HepG2 (cell line): ENCODE results near the gene DPP7. TPM values are rescaled to one million over a fixed set of nuclear protein-coding genes. Genes with fewer than 3 reads are reported as not detected.
A peak's percentile ranks its signal among the peaks of the same experiment; 100 is the strongest.

Source experiments
- ATAC-seq: fragments of 200-7000 bp; cut with Tn5 transposase; 3 replicates; pipeline ENCODE4 v1.9.1; 2020; ENCODE audit warnings: mild to moderate bottlenecking, moderate library complexity
- BruUV-seq: library from RNA; stranded (reverse); fragments of 400-500 nt; replicated peaks from 2 replicates; lab custom pipeline; 2021; lab: Mats Ljungman, UMichigan
- CTCF ChIA-PET: fragments of 300-600 bp; formaldehyde crosslinking; extraction: SDS; loops from one replicate; lab custom pipeline; 2021; ENCODE audit warnings: low total read pairs, inconsistent platforms, low intra/inter-chr PET ratio; lab: Yijun Ruan, JAX
- POLR2A ChIA-PET: fragments of 350-600 bp; sonication (Branson Sonifier 250); formaldehyde crosslinking; loops from one replicate; lab custom pipeline; 2020; ENCODE audit warnings: antibody characterized with exemption, inconsistent platforms; lab: Yijun Ruan, JAX
- DNase-seq: peaks from one replicate; pipeline ENCODE4 v3.0.0-alpha.2; 2015; ENCODE audit warnings: low spot score
- FAIRE-seq: peaks from 3 replicates; lab custom pipeline; 2011; peaks lifted over from hg19 to GRCh38; lab: Jason Lieb, UNC
- H2AFZ ChIP-seq: one replicate; pipeline ENCODE4 v1.6.1; 2011; ENCODE audit warnings: low read length, inconsistent platforms
- H3K27ac ChIP-seq: fragments of 300-600 bp; 3 replicates; pipeline ENCODE4 v1.8.0; 2011; ENCODE audit warnings: mixed run types, mild to moderate bottlenecking, mixed read lengths, low read length, inconsistent platforms; ENCODE audit not compliant: insufficient read depth; ENCODE audit errors: extremely low read length
- H3K27me3 ChIP-seq, 2 experiments: fragments of 200-600 bp in 1 of 2; 2 replicates in 1 of 2; 3 replicates in 1 of 2; pipeline versions ENCODE4 v1.6.0 to v1.8.0; 2011; ENCODE audit warnings: low read length in 2 of 2, mild to moderate bottlenecking in 2 of 2, moderate library complexity in 2 of 2, inconsistent platforms in 1 of 2; ENCODE audit not compliant: insufficient read depth in 2 of 2, control insufficient read depth in 1 of 2
- H3K36me3 ChIP-seq, 2 experiments: fragments of 200-600 bp in 1 of 2; replicated peaks in 1 of 2; 2 replicates in 1 of 2; 3 replicates in 1 of 2; pipeline versions ENCODE4 v1.5.1 to v1.8.0; 2011; ENCODE audit warnings: low read length in 2 of 2, inconsistent platforms in 1 of 2; ENCODE audit not compliant: insufficient read depth in 2 of 2, control insufficient read depth in 1 of 2
- H3K4me1 ChIP-seq: 2 replicates; pipeline ENCODE4 v1.5.1; 2012; ENCODE audit warnings: low read length, inconsistent platforms; ENCODE audit not compliant: insufficient read depth
- H3K4me2 ChIP-seq: 2 replicates; pipeline ENCODE4 v1.6.0; 2011; ENCODE audit warnings: low read depth, low read length, inconsistent platforms
- H3K4me3 ChIP-seq, 3 experiments: fragments of 200-600 bp in 1 of 3; sonication (generic), shearing (Covaris generic) in 1 of 3; replicated peaks in 1 of 3; 2 replicates each; pipeline ENCODE4 v1.5.1; 2011 to 2016; ENCODE audit warnings: low read length in 3 of 3, inconsistent platforms in 2 of 3, low read depth in 2 of 3, mild to moderate bottlenecking in 2 of 3, control low read depth in 1 of 3, mixed read lengths in 1 of 3; ENCODE audit not compliant: insufficient read depth in 1 of 3
- H3K79me2 ChIP-seq: one replicate; pipeline ENCODE4 v1.6.1; 2011; ENCODE audit warnings: low read length, inconsistent platforms; ENCODE audit not compliant: insufficient read depth
- H3K9ac ChIP-seq: 2 replicates; pipeline ENCODE4 v1.6.0; 2011; ENCODE audit warnings: mild to moderate bottlenecking, low read depth, low read length, inconsistent platforms; ENCODE audit not compliant: insufficient read depth
- H3K9me3 ChIP-seq: 2 replicates; pipeline ENCODE4 v1.5.1; 2012; ENCODE audit warnings: mild to moderate bottlenecking, low read length
- H4K20me1 ChIP-seq: 2 replicates; pipeline ENCODE4 v1.6.0; 2011; ENCODE audit warnings: inconsistent platforms, mild to moderate bottlenecking, low read length, moderate library complexity; ENCODE audit not compliant: insufficient read depth
- GABPB1 ChIP-seq: IDR thresholded peaks from 2 replicates; pipeline ENCODE4 v1.6.1; 2016; ENCODE audit warnings: mild to moderate bottlenecking, missing genetic modification reagents, moderate library complexity, missing compliant biosample characterization
- GFI1 ChIP-seq: sonication (generic); formaldehyde crosslinking; IDR thresholded peaks from 2 replicates; pipeline ENCODE4 v1.5.0; 2020; ENCODE audit warnings: missing genetic modification reagents, mild to moderate bottlenecking, borderline replicate concordance
- HOXA3 ChIP-seq: sonication (generic); formaldehyde crosslinking; IDR thresholded peaks from 2 replicates; pipeline ENCODE4 v1.5.0; 2020; ENCODE audit warnings: missing genetic modification reagents
- MBNL3 ChIP-seq: fragments of 250-450 bp; sonication (Bioruptor Pico); conservative IDR thresholded peaks from 2 replicates; pipeline ENCODE4 v1.8.0; 2022; ENCODE audit warnings: mild to moderate bottlenecking, inconsistent platforms
- MIER2 ChIP-seq: IDR thresholded peaks from 2 replicates; pipeline ENCODE4 v1.6.1; 2016; ENCODE audit warnings: missing biosample characterization, missing genetic modification reagents
- NCOA1 ChIP-seq: sonication (generic); formaldehyde crosslinking; IDR thresholded peaks from 2 replicates; pipeline ENCODE4 v1.9.0; 2021; ENCODE audit warnings: missing genetic modification reagents
- PHF21A ChIP-seq: sonication (generic); formaldehyde crosslinking; IDR thresholded peaks from 2 replicates; pipeline ENCODE4 v1.5.0; 2020; ENCODE audit warnings: mild to moderate bottlenecking, missing genetic modification reagents
- RAD21 ChIP-seq: fragments of 450-650 bp; formaldehyde crosslinking; IDR thresholded peaks from 2 replicates; pipeline ENCODE4 v1.5.0; 2020; ENCODE audit warnings: mild to moderate bottlenecking
- SAFB2 ChIP-seq: sonication (generic); formaldehyde crosslinking; IDR thresholded peaks from 2 replicates; pipeline ENCODE4 v1.5.1; 2020; ENCODE audit warnings: missing genetic modification reagents, low read depth, mild to moderate bottlenecking, borderline replicate concordance
- SATB2 ChIP-seq: sonication (generic); formaldehyde crosslinking; IDR thresholded peaks from 2 replicates; pipeline ENCODE4 v1.5.0; 2020; ENCODE audit warnings: missing genetic modification reagents
- SPEN ChIP-seq: sonication (generic); formaldehyde crosslinking; IDR thresholded peaks from 2 replicates; pipeline ENCODE4 v1.5.1; 2020; ENCODE audit warnings: low read depth, mild to moderate bottlenecking, missing genetic modification reagents
- STAG1 ChIP-seq: sonication (generic); formaldehyde crosslinking; IDR thresholded peaks from 2 replicates; pipeline ENCODE4 v1.4.0; 2020; ENCODE audit warnings: missing genetic modification reagents
- ZBTB39 ChIP-seq: sonication (generic); formaldehyde crosslinking; IDR thresholded peaks from 2 replicates; pipeline ENCODE4 v1.5.0; 2020; ENCODE audit warnings: missing genetic modification reagents
- ZFX ChIP-seq: sonication (generic); formaldehyde crosslinking; IDR thresholded peaks from 2 replicates; pipeline ENCODE4 v1.4.0; 2020; ENCODE audit warnings: mild to moderate bottlenecking, low read depth, missing genetic modification reagents, moderate library complexity
- ZNF10 ChIP-seq: sonication (generic); formaldehyde crosslinking; IDR thresholded peaks from 2 replicates; pipeline ENCODE4 v1.4.0; 2020; ENCODE audit warnings: mild to moderate bottlenecking, low read depth, missing genetic modification reagents, borderline replicate concordance
- ZNF20 ChIP-seq: sonication (generic); formaldehyde crosslinking; IDR thresholded peaks from 2 replicates; pipeline ENCODE4 v1.4.0; 2020; ENCODE audit warnings: mild to moderate bottlenecking, moderate library complexity, missing genetic modification reagents
- ZNF30 ChIP-seq: sonication (generic); formaldehyde crosslinking; IDR thresholded peaks from 2 replicates; pipeline ENCODE4 v1.5.0; 2020; ENCODE audit warnings: mild to moderate bottlenecking, missing genetic modification reagents
- ZNF644 ChIP-seq: IDR thresholded peaks from 2 replicates; pipeline ENCODE4 v1.6.1; 2016; ENCODE audit warnings: low read depth
- ZNF761 ChIP-seq: sonication (generic); formaldehyde crosslinking; conservative IDR thresholded peaks from 2 replicates; pipeline ENCODE4 v1.4.0; 2020; ENCODE audit warnings: mild to moderate bottlenecking, missing genetic modification reagents
- WGBS: methylation state at CpG from one replicate; pipeline ENCODE4 v1.1.6; 2017; ENCODE audit warnings: low lambda C conversion rate; 5-methylcytosine and 5-hydroxymethylcytosine counted together
- in situ Hi-C: cut with HindIII; loops from 2 replicates; pipeline ENCODE4 v1.10.0; 2017; ENCODE audit warnings: low pct_unique_long_range_greater_than_20kb; ENCODE audit not compliant: extremely low pct_ligation_motif_present
- intact Hi-C: fragments of 100-400 bp; cut with micrococcal nuclease; formaldehyde crosslinking; loops from one replicate; pipeline ENCODE4 v1.10.0; 2022; ENCODE audit not compliant: unreplicated experiment
- polyA plus RNA-seq, 8 experiments: library from polyadenylated mRNA; depleted of rRNA in 3 of 8; stranded (reverse) in 7 of 8; unstranded in 1 of 8; fragments of >200 nt; fragmentation: Illumina TruSeq in 4 of 8; extraction: Trizol in 4 of 8; gene quantifications; 2 replicates each; pipeline versions ENCODE4 v1.2.1 to v1.2.3, GENCODE V29; 2011 to 2016; ENCODE audit warnings: low read depth in 4 of 8, missing spikeins in 1 of 8, mixed read lengths in 1 of 8; ENCODE audit not compliant: insufficient read depth in 1 of 8
- total RNA-seq, 5 experiments: library from RNA; depleted of rRNA; stranded (reverse); fragments of >200 nt; fragmentation: Illumina TruSeq; extraction: Trizol; gene quantifications; 2 replicates each; pipeline ENCODE4 v1.2.3, GENCODE V29; 2016; ENCODE audit warnings: low read depth in 1 of 5
- TF ChIP-seq, protein P1 (sequence below): sonication (generic); formaldehyde crosslinking; IDR thresholded peaks from 2 replicates; pipeline ENCODE4 v1.5.0; 2020; ENCODE audit warnings: mild to moderate bottlenecking, missing genetic modification reagents, moderate library complexity

DPP7 gene
- total and polyA plus RNA-seq, 2 of the 13 experiments (the other 11 are each of a cell fraction or from before 2014, with no cell fraction given) = 1.2 to 4.5 TPM

DNA sequence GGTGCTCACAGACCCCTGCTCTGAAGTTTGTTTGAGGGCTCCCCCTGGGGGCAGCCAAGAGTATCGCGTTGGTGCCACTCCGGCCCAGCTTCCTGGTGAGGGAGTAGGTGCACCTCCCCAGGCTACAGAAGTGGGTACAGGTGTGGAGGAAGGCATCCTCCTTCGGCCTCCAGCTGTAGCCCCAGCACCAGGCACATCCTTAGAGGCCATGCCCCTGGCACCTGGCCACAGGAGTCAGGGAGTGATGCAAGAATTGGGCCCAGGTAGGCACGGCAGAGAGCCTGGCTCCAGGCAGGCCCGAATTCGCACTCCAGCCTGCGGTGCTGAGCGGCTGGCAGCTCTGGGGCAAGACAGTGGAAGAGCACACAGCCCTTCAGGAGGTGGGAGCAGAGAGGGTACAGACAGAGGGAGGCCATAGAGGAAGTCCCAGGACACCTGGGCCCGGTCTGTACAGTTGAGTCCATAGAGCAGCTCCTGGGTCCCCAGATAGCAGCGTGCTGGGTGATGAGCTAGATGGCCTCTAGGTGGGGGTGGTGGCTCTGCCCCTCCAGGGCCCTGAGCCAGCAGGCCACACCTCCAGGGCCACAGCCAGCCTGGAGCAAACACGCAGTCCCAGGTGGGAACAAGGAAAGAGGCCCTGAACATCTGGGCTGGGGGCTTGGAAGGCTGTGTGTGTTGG lies 46.5 kb downstream of the DPP7 start:
- no peaks in the 10 kb centered on the region for H3K9me3 ChIP-seq
- H3K79me2 ChIP-seq = peaks cover 13% of the 10 kb centered on the region
- H3K4me3 ChIP-seq = peak overlapping the region; percentile 58 to 88 (median 74); a peak in 5 of 6 replicates
- H3K4me2 ChIP-seq = peak overlapping the region; percentile 96
- peak overlapping the region; percentile 67; the same call in 1 of the 2 replicates for H3K9ac ChIP-seq
- peaks cover 3 to 16% of the 10 kb centered on the region in 2 experiments; a peak in 2 of 5 replicates for H3K36me3 ChIP-seq
- CTCF ChIA-PET = interaction anchor here (0.8 to 2.2 kb wide), 6 partner anchors 18 to 48 kb away, joined by 3 to 25 read pairs (median 4); partner anchors contain the start of genes ABCA2, MAN1B1 and NPDC1
- ATAC-seq (peak; percentile 82), FAIRE-seq (peak; percentile 92), DNase-seq (peak; percentile 82)
- WGBS = 0% methylated on average over 2 of the region's 12 CpGs
- H3K27me3 ChIP-seq = no peaks in the 10 kb centered on the region; a peak in 1 of 5 replicates
- peaks cover 7% of the 10 kb centered on the region; the same call in 1 of the 2 replicates for H4K20me1 ChIP-seq
- peak overlapping the region; percentile 41 for H3K27ac ChIP-seq
- in situ Hi-C loops = no loop called here
- H3K4me1 ChIP-seq = peaks cover 35% of the 10 kb centered on the region
- intact Hi-C loops = loop anchor here (1.0 kb wide), 1 partner anchor 22 kb away; the partner anchor contains the start of gene NPDC1
- H2AFZ ChIP-seq = no peak overlapping the region
- no TSS peak for BruUV-seq
- POLR2A ChIA-PET = interaction anchor here (0.6 to 6.0 kb wide), 12 partner anchors 9 to 268 kb away, joined by 3 to 105 read pairs (median 4); partner anchors contain the start of genes ENTPD2, MAN1B1, NPDC1 and TOR4A
- peak; percentile 69; the same call in 1 of the 2 replicates for TF ChIP-seq SAFB2 (CRISPR knock-in tag)
- TF ChIP-seq MIER2 = no peak; the same call in 1 of the 2 replicates
- TF ChIP-seq, protein P1, sequence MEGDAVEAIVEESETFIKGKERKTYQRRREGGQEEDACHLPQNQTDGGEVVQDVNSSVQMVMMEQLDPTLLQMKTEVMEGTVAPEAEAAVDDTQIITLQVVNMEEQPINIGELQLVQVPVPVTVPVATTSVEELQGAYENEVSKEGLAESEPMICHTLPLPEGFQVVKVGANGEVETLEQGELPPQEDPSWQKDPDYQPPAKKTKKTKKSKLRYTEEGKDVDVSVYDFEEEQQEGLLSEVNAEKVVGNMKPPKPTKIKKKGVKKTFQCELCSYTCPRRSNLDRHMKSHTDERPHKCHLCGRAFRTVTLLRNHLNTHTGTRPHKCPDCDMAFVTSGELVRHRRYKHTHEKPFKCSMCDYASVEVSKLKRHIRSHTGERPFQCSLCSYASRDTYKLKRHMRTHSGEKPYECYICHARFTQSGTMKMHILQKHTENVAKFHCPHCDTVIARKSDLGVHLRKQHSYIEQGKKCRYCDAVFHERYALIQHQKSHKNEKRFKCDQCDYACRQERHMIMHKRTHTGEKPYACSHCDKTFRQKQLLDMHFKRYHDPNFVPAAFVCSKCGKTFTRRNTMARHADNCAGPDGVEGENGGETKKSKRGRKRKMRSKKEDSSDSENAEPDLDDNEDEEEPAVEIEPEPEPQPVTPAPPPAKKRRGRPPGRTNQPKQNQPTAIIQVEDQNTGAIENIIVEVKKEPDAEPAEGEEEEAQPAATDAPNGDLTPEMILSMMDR (CRISPR knock-in tag) = peak; percentile 83
- peak; percentile 68 for TF ChIP-seq STAG1 (CRISPR knock-in tag)
- peak; percentile 67 for TF ChIP-seq RAD21 (CRISPR knock-in tag)
- no peak for TF ChIP-seq ZNF20 (CRISPR knock-in tag)
- no peak for TF ChIP-seq MBNL3 (CRISPR knock-in tag)
- TF ChIP-seq NCOA1 (CRISPR knock-in tag) = peak; percentile 86; the same call in 1 of the 2 replicates
- no peak for TF ChIP-seq SATB2
- 0 out of 2 replicates have a peak, but pooled peaks have one; percentile 73 for TF ChIP-seq ZNF30 (CRISPR knock-in tag)
- no peak for TF ChIP-seq ZNF761 (CRISPR knock-in tag)
- peak; percentile 68; the same call in 1 of the 2 replicates for TF ChIP-seq PHF21A (CRISPR knock-in tag)
- peak; percentile 81; the same call in 1 of the 2 replicates for TF ChIP-seq ZBTB39 (CRISPR knock-in tag)
- peak; percentile 62; the same call in 1 of the 2 replicates for TF ChIP-seq GABPB1
- peak; percentile 68 for TF ChIP-seq SPEN (CRISPR knock-in tag)
- TF ChIP-seq GFI1 (CRISPR knock-in tag) = 0 out of 2 replicates have a peak, but pooled peaks have one; percentile 38
- TF ChIP-seq ZNF644 (CRISPR knock-in tag) = no peak
- no peak for TF ChIP-seq ZNF10 (CRISPR knock-in tag)
- TF ChIP-seq ZFX = peak; percentile 74
- TF ChIP-seq HOXA3 = peak; percentile 37; the same call in 1 of the 2 replicates
